B cell (primary cell): ENCODE measurements around the gene ARPC2.

Source experiments
- CTCF ChIP-seq: fragments of 200-600 bp; IDR thresholded peaks from one replicate; pipeline ENCODE4 v1.8.0; 2022; ENCODE audit warnings: antibody characterized with exemption, mild to moderate bottlenecking
- EZH2 ChIP-seq: IDR thresholded peaks from 2 replicates; pipeline ENCODE4 v1.6.1; 2012; ENCODE audit warnings: borderline replicate concordance, low read depth, mild to moderate bottlenecking, moderate library complexity, low read length; ENCODE audit not compliant: insufficient read depth, poor library complexity, severe bottlenecking

GRCh38 chr2:218273908-218274249 is 56.9 kb downstream of the ARPC2 start:
- TF ChIP-seq CTCF (no peak), EZH2 (no peak)
